Measurements from ENCODE around the gene GGT6. TPM values are rescaled to one million over a fixed set of nuclear protein-coding genes. Genes with fewer than 3 reads are reported as not detected.

GGT6 gene
- total RNA-seq, 1 donor: not detected

GRCh38 chr17:4548061-4548461 is 12.3 kb downstream of the GGT6 start:
- TF ChIP-seq CTCF (IDR thresholded peaks at IDR 0.05; ENCODE audit: insufficient read depth, low read length): no peak
- DNase-seq (ENCODE audit: low read depth): no peak
- no peak overlapping the region for H3K4me3 ChIP-seq (ENCODE audit: low read depth, low read length)

GRCh38 chr17:4547118-4547906 is 13.1 kb downstream of the GGT6 start:
- TF ChIP-seq CTCF (IDR thresholded peaks at IDR 0.05; ENCODE audit: insufficient read depth, low read length): no peak
- no peak overlapping the region for H3K4me3 ChIP-seq (ENCODE audit: low read depth, low read length)
- DNase-seq (ENCODE audit: low read depth): no peak

GRCh38 chr17:4545217-4545951 is 15.0 kb downstream of the GGT6 start:
- H3K4me3 ChIP-seq (ENCODE audit: low read depth, low read length): no peak overlapping the region
- TF ChIP-seq CTCF (IDR thresholded peaks at IDR 0.05; ENCODE audit: insufficient read depth, low read length): no peak
- no peak for DNase-seq (ENCODE audit: low read depth)

- no peak overlapping the region for H3K4me3 ChIP-seq (ENCODE audit: low read depth, low read length)
- no peak for DNase-seq (ENCODE audit: low read depth)
- TF ChIP-seq CTCF (IDR thresholded peaks at IDR 0.05; ENCODE audit: insufficient read depth, low read length): no peak
Observed at GRCh38 chr17:4544951-4545216, 15.5 kb downstream of the GGT6 start.

- TF ChIP-seq CTCF (IDR thresholded peaks at IDR 0.05; ENCODE audit: insufficient read depth, low read length): no peak
- H3K4me3 ChIP-seq (ENCODE audit: low read depth, low read length): no peak overlapping the region
Observed at GRCh38 chr17:4544135-4544950, 16.0 kb downstream of the GGT6 start.

GRCh38 chr17:4543557-4544026 is 16.8 kb downstream of the GGT6 start:
- TF ChIP-seq CTCF (IDR thresholded peaks at IDR 0.05; ENCODE audit: insufficient read depth, low read length): no peak
- H3K4me3 ChIP-seq (ENCODE audit: low read depth, low read length): no peak overlapping the region
- no peak for DNase-seq (ENCODE audit: low read depth)

More at GRCh38 chr17:4544135-4544950, 16.0 kb downstream of the GGT6 start:
- no peak for DNase-seq (ENCODE audit: low read depth)

Measured in fibroblast of the aortic adventitia (primary cell).